Measurements from ENCODE around the gene SPINK5. TPM values are rescaled to one million over a fixed set of nuclear protein-coding genes. Genes with fewer than 3 reads are reported as not detected.

Gene SPINK5
- total and polyA plus RNA-seq, 4 donors, result 0.10 to 0.42 TPM; not detected in 2

- Histone ChIP-seq H3K9ac (ENCODE audit: low read depth in 1 of 2, low read length in 2 of 2) (no peak overlapping the region), H3K4me1 (ENCODE audit: control insufficient read depth in 4 of 4, insufficient read depth in 4 of 4, low read length in 3 of 4) (no peaks in the 10 kb centered on the region), H3K36me3 (ENCODE audit: control insufficient read depth in 4 of 4, insufficient read depth in 3 of 4, low read depth in 1 of 4, low read length in 3 of 4) (no peaks in the 10 kb centered on the region), H3K27me3 (ENCODE audit: control insufficient read depth in 4 of 4, insufficient read depth in 4 of 4, low read length in 3 of 4) (no peaks in the 10 kb centered on the region), H3K4me3 (ENCODE audit: low read depth in 1 of 3, low read length in 3 of 3) (no peak overlapping the region), H3K9me3 (ENCODE audit: control insufficient read depth in 4 of 4, low read length in 3 of 4) (no peaks in the 10 kb centered on the region), H3K27ac (ENCODE audit: low read depth in 1 of 2, low read length in 2 of 2) (no peak overlapping the region)
- no peak for TF ChIP-seq GABPA (IDR thresholded peaks at IDR 0.05 in 1 of 2, conservative IDR thresholded peaks at IDR 0.05 in 1 of 2)
- TF ChIP-seq ZBTB33 (IDR thresholded peaks at IDR 0.05), result no peak
- no peak for TF ChIP-seq NR2F2 (IDR thresholded peaks at IDR 0.05)
- no peak for TF ChIP-seq HNF4A (conservative IDR thresholded peaks at IDR 0.05)
- no peak for TF ChIP-seq ATF3 (IDR thresholded peaks at IDR 0.05)
- no peak for TF ChIP-seq MAX (IDR thresholded peaks at IDR 0.05)
- no peak for TF ChIP-seq TAF1 (conservative IDR thresholded peaks at IDR 0.05)
- TF ChIP-seq FOXA2 (IDR thresholded peaks at IDR 0.05), result no peak
- TF ChIP-seq SP1 (IDR thresholded peaks at IDR 0.05), result no peak
- no peak for TF ChIP-seq CTCF (IDR thresholded peaks at IDR 0.05; ENCODE audit: low read depth, low read length, missing input control)
- TF ChIP-seq FOXA1 (IDR thresholded peaks at IDR 0.05), result no peak
- TF ChIP-seq RAD21 (IDR thresholded peaks at IDR 0.05), result no peak
- TF ChIP-seq YY1 (IDR thresholded peaks at IDR 0.05), result no peak
- TF ChIP-seq REST (IDR thresholded peaks at IDR 0.05), result no peak
- no peak for TF ChIP-seq RXRA (IDR thresholded peaks at IDR 0.05)
- DNase-seq (ENCODE audit: low spot score), result no peak
- 91% methylated on average over 1 of the region's 1 CpG for WGBS
These were observed 92.8 kb downstream of the SPINK5 start for GRCh38 chr5:148156609-148157008.

GRCh38 chr5:148162038-148162437, 98.3 kb downstream of the SPINK5 start:
- H3K9me3 ChIP-seq (ENCODE audit: control insufficient read depth in 4 of 4, low read length in 3 of 4), result no peaks in the 10 kb centered on the region
- no peak overlapping the region for H3K27ac ChIP-seq (ENCODE audit: low read depth in 1 of 2, low read length in 2 of 2)
- no peak overlapping the region for H3K9ac ChIP-seq (ENCODE audit: low read depth in 1 of 2, low read length in 2 of 2)
- H3K4me3 ChIP-seq (ENCODE audit: low read depth in 1 of 3, low read length in 3 of 3), result no peak overlapping the region
- H3K36me3 ChIP-seq (ENCODE audit: control insufficient read depth in 4 of 4, insufficient read depth in 3 of 4, low read depth in 1 of 4, low read length in 3 of 4), result no peaks in the 10 kb centered on the region
- 92% methylated on average over 1 of the region's 1 CpG for WGBS
- DNase-seq (ENCODE audit: low spot score), result no peak
- H3K27me3 ChIP-seq (ENCODE audit: control insufficient read depth in 4 of 4, insufficient read depth in 4 of 4, low read length in 3 of 4), result no peaks in the 10 kb centered on the region
- no peaks in the 10 kb centered on the region for H3K4me1 ChIP-seq (ENCODE audit: control insufficient read depth in 4 of 4, insufficient read depth in 4 of 4, low read length in 3 of 4)
- TF ChIP-seq HNF4A (conservative IDR thresholded peaks at IDR 0.05) (no peak), FOXA2 (IDR thresholded peaks at IDR 0.05) (no peak), NR2F2 (IDR thresholded peaks at IDR 0.05) (no peak), MAX (IDR thresholded peaks at IDR 0.05) (no peak), FOXA1 (IDR thresholded peaks at IDR 0.05) (no peak), CTCF (IDR thresholded peaks at IDR 0.05; ENCODE audit: low read depth, low read length, missing input control) (no peak), RAD21 (IDR thresholded peaks at IDR 0.05) (no peak), GABPA (IDR thresholded peaks at IDR 0.05 in 1 of 2, conservative IDR thresholded peaks at IDR 0.05 in 1 of 2) (no peak), RXRA (IDR thresholded peaks at IDR 0.05) (no peak), ATF3 (IDR thresholded peaks at IDR 0.05) (no peak), HNF4G (IDR thresholded peaks at IDR 0.05) (no peak), TAF1 (conservative IDR thresholded peaks at IDR 0.05) (no peak), EGR1 (IDR thresholded peaks at IDR 0.05; ENCODE audit: low read depth in 2 of 2) (no peak), SP1 (IDR thresholded peaks at IDR 0.05) (no peak), ZBTB33 (IDR thresholded peaks at IDR 0.05) (no peak)
